ENCODE data around the gene MTFP1.

GRCh38 chr22:30429887-30430286 is 4.3 kb downstream of the MTFP1 start:
- TF ChIP-seq CTCF (IDR thresholded peaks at IDR 0.05) (no peak), EZH2 (IDR thresholded peaks at IDR 0.05) (no peak), EZH2phosphoT487 (IDR thresholded peaks at IDR 0.05) (no peak)
